Mucosa of stomach (tissue), 1 donor: ENCODE results near the gene TBC1D8.

Experiments used
- H3K27me3 ChIP-seq: one replicate; pipeline ENCODE4 v1.7.0; 2013; ENCODE audit warnings: mild to moderate bottlenecking, low read length; ENCODE audit not compliant: control insufficient read depth, insufficient read depth
- H3K36me3 ChIP-seq: one replicate; pipeline ENCODE4 v1.7.0; 2013; ENCODE audit warnings: low read length; ENCODE audit not compliant: control insufficient read depth, insufficient read depth
- H3K4me1 ChIP-seq: one replicate; pipeline ENCODE4 v1.7.0; 2013; ENCODE audit warnings: mild to moderate bottlenecking, low read length; ENCODE audit not compliant: control insufficient read depth, insufficient read depth
- H3K4me3 ChIP-seq: one replicate; pipeline ENCODE4 v1.7.0; 2013; ENCODE audit warnings: low read length
- H3K9ac ChIP-seq: one replicate; pipeline ENCODE4 v1.7.0; 2013; ENCODE audit warnings: mild to moderate bottlenecking, low read length, moderate library complexity
- H3K9me3 ChIP-seq: one replicate; pipeline ENCODE4 v1.7.0; 2013; ENCODE audit warnings: mild to moderate bottlenecking, low read length, moderate library complexity; ENCODE audit not compliant: control insufficient read depth
- donor health status: Pancreatic carcinoma.

TBC1D8 gene

GRCh38 chr2:100980046-100980445, 171.1 kb downstream of the TBC1D8 start:
- H3K27me3 ChIP-seq = no peaks in the 10 kb centered on the region
- no peaks in the 10 kb centered on the region for H3K9me3 ChIP-seq
- H3K4me1 ChIP-seq = no peaks in the 10 kb centered on the region
- no peak overlapping the region for H3K9ac ChIP-seq
- no peak overlapping the region for H3K4me3 ChIP-seq
- H3K36me3 ChIP-seq = peaks cover 10% of the 10 kb centered on the region

DNA sequence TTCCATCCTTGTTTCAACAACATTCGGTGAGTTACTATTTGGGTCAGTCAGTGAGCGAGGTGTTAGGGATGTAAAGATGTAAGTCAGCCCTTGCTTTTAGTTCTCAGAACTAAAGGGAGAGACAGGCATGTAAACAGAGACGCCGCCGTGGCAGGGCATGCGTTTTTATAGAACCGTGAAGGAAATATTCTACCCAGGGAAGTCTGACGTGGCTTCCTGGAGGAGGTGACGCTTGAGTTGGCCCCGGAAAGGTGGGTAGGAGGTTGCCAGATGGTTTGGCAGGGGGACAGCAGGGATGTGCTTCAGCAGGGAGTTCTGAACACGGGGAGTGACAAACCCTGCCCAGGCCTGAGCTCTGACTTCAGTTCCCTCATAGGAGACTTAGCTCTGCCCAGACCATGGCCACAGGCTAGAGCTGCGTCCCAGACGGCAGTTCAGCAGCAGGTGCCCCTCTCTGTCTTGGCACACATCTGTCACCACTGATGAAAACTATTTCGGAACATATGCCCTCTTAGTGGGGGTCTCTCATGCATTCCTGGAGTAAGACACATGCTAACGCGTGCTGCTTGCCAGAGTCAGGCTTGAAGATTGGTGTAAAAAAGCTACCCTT, 172.5 kb downstream of the TBC1D8 start:
- Histone ChIP-seq H3K36me3 (peaks cover 10% of the 10 kb centered on the region), H3K4me1 (no peaks in the 10 kb centered on the region), H3K9me3 (no peaks in the 10 kb centered on the region), H3K27me3 (no peaks in the 10 kb centered on the region), H3K4me3 (no peak overlapping the region), H3K9ac (no peak overlapping the region)

- Histone ChIP-seq H3K4me3 (no peak overlapping the region), H3K4me1 (no peaks in the 10 kb centered on the region), H3K36me3 (peaks cover 10% of the 10 kb centered on the region), H3K9ac (no peak overlapping the region), H3K27me3 (no peaks in the 10 kb centered on the region), H3K9me3 (no peaks in the 10 kb centered on the region)
Measured at GRCh38 chr2:100977511-100977910, 173.7 kb downstream of the TBC1D8 start.

DNA sequence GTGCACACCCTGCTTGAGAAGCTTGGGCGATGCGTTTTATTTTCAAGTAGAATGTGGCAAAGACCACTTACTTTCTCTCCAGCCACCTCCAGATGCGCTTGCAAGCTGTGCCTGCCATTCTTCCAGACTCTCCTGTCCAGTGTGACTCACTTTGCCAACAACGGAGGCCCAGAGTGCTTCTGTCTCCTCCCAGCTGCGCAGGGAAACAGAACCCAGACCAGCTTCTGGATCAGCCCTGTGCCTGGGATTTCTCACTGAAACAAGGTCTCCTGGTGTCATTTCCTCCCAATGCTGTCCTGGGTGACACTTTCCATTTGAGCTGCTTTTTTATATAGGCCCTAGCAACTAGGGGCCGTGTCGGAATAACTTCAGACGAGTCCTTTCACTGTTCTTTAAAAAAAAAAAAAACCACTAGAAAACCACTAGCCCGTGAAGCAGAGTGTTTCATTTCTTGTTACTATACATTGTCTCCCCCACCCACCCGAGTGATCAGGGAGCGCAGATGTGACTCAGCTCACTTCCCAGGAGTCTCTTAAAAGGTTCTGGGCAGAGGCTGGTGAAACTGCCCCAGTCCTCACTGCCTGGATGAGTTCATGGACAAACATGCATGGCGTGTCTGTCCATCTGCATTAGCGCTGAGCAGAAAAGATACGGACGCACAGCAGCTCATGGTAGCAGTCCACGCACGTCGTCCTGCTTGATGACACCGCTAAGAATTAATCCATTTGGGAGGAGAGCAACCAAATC, 174.4 kb downstream of the TBC1D8 start:
- peaks cover 10% of the 10 kb centered on the region for H3K36me3 ChIP-seq
- no peak overlapping the region for H3K4me3 ChIP-seq
- no peak overlapping the region for H3K9ac ChIP-seq
- no peaks in the 10 kb centered on the region for H3K27me3 ChIP-seq
- no peaks in the 10 kb centered on the region for H3K4me1 ChIP-seq
- H3K9me3 ChIP-seq = no peaks in the 10 kb centered on the region

DNA sequence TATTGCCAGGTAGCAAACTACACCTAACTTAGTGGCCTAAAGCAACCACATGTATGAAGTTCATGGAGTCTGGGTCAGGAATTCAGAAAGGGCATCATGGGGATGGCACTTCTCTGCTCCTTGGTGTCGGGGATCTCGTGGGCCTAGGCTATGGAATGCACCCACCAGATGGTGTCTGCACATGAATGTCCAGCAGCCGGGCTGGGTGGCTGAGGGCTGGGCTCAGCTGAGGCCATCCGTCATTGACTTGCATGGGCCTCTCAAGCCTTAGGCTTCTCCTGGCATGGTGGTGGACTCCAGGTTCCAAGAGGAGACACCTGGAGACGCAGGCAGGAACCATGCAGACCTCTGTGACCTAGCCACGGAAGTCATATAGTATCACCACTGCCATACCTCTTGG, 175.1 kb downstream of the TBC1D8 start:
- H3K4me1 ChIP-seq = no peaks in the 10 kb centered on the region
- no peak overlapping the region for H3K9ac ChIP-seq
- H3K36me3 ChIP-seq = peaks cover 10% of the 10 kb centered on the region
- H3K27me3 ChIP-seq = no peaks in the 10 kb centered on the region
- H3K9me3 ChIP-seq = no peaks in the 10 kb centered on the region
- H3K4me3 ChIP-seq = no peak overlapping the region

DNA sequence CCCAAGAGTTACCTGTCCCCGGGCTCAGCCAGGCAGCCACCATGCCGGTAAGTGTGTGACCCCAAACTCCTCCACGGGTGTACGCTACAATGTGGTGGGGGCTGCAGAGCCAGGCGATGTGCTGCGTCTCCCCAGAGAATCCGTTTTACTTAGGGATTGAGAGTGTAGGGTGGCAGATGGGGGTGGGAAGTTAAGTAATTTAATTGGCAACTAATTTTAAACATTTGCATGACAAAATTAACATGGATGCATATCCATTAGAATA, 175.7 kb downstream of the TBC1D8 start:
- Histone ChIP-seq H3K9ac (no peak overlapping the region), H3K4me3 (no peak overlapping the region), H3K9me3 (no peaks in the 10 kb centered on the region), H3K4me1 (no peaks in the 10 kb centered on the region), H3K27me3 (no peaks in the 10 kb centered on the region), H3K36me3 (peaks cover 10% of the 10 kb centered on the region)

- H3K4me1 ChIP-seq = no peaks in the 10 kb centered on the region
- peaks cover 10% of the 10 kb centered on the region for H3K36me3 ChIP-seq
- H3K27me3 ChIP-seq = no peaks in the 10 kb centered on the region
- H3K4me3 ChIP-seq = no peak overlapping the region
- H3K9me3 ChIP-seq = no peaks in the 10 kb centered on the region
- H3K9ac ChIP-seq = no peak overlapping the region
Measured at GRCh38 chr2:100974712-100975520, 176.3 kb downstream of the TBC1D8 start.

DNA sequence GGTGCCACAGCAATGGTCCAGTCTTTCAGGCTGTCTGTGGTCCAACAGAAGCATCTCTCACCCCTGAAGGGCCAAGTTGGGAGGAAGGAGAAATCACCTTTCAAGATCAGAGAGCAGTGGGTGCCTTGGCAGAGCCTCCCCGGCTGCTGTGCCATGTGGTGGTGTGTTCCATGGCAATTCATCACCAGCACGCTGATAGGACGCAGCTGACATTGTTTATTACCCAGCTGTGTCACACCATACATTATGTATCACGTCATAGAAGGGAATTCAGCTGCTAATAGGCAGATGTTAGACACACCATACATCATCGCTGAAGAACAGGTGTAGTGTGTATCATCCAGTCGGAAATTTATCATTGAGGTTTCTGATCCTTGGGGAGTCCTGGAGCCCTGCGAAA, 178.7 kb downstream of the TBC1D8 start:
- H3K36me3 ChIP-seq = peaks cover 9% of the 10 kb centered on the region
- H3K9me3 ChIP-seq = no peaks in the 10 kb centered on the region
- H3K9ac ChIP-seq = no peak overlapping the region
- no peaks in the 10 kb centered on the region for H3K27me3 ChIP-seq
- no peak overlapping the region for H3K4me3 ChIP-seq
- no peaks in the 10 kb centered on the region for H3K4me1 ChIP-seq

DNA sequence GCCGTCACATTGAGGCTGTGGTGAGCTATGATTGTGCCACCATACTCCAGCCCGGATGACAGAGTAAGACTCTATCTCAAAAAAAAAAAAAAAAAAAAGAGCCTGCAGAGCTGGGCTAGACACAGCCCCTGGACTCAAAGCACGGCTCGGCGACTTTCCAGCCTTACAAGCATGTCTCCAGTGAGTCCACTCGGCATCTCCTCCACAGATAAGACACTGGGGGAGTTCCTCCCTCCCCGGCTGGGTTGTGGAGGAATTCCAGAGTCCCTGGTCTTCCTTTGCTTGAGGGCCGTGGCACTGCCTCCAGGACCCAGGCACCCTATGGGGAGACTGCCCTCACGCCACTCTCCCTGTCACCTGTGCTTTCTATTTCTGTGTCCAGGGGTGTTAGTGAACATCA, 180.0 kb downstream of the TBC1D8 start:
- Histone ChIP-seq H3K36me3 (peaks cover 5% of the 10 kb centered on the region), H3K9me3 (no peaks in the 10 kb centered on the region), H3K27me3 (no peaks in the 10 kb centered on the region), H3K4me3 (no peak overlapping the region), H3K9ac (no peak overlapping the region), H3K4me1 (no peaks in the 10 kb centered on the region)

- Histone ChIP-seq H3K9me3 (no peaks in the 10 kb centered on the region), H3K4me3 (no peak overlapping the region), H3K27me3 (no peaks in the 10 kb centered on the region), H3K36me3 (no peaks in the 10 kb centered on the region), H3K9ac (no peak overlapping the region), H3K4me1 (no peaks in the 10 kb centered on the region)
Measured at GRCh38 chr2:100969998-100970397, 181.2 kb downstream of the TBC1D8 start.

DNA sequence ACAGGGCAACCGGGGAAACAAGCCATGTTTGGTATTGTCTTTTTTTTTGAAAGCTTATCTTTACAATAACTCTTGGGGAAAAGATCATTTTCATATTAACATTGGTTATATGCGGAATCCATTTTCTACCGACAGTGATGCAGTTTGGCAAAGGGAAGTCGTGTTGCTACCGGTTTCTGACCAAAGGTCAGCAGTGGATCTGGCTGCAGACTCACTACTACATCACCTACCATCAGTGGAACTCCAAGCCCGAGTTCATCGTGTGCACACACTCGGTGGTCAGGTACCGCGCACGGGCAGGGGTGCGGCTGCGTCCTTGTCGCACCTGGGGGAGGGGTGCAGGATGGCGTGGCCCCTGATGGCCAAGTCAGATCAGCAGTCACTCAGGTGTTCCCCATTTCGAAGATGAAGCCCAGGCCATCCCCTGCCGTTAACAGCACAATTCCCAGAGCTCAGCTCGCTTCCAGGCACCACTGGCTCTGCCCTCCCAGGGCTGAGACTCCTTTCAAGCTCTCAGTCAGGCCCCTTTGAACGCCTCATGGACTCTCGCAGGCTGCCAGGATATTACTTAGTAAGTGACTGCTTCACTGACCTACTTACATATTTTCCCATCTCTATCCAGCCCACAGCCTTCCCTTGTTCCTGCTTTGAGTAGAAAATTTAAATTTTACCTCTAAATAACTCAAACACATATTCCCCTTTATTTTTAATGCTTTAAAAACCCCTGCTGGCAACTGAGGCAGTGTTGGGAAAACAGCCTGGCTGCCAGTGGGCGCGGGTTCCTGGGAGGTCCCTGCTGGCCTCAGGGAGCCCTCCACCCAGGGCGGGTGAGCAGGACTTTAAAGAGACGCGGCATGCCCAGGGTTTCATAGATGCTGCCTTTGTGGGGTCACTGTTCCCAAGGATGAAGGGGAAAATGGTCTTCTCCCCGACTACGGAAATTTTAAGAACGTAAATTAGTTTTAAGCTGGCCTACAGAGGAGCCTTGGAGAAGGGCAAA, 182.7 kb downstream of the TBC1D8 start:
- no peaks in the 10 kb centered on the region for H3K27me3 ChIP-seq
- no peaks in the 10 kb centered on the region for H3K36me3 ChIP-seq
- no peaks in the 10 kb centered on the region for H3K9me3 ChIP-seq
- H3K9ac ChIP-seq = no peak overlapping the region
- no peaks in the 10 kb centered on the region for H3K4me1 ChIP-seq
- H3K4me3 ChIP-seq = no peak overlapping the region
